NT2/D1 (cell line): ENCODE data around the gene EXOSC5.
"Not testable (repeated sequence)": the region's sequence is repeated elsewhere in the genome, so short reads cannot be mapped to it uniquely, and the experiment has no call there.

Experiments used
- SUZ12 ChIP-seq: IDR thresholded peaks from 2 replicates; pipeline ENCODE4 v1.6.1; 2011; ENCODE audit not compliant: insufficient read length, insufficient read depth; ENCODE audit errors: extremely low read depth
- YY1 ChIP-seq: IDR thresholded peaks from 2 replicates; pipeline ENCODE4 v1.6.1; 2011; ENCODE audit not compliant: insufficient read length, insufficient read depth
- ZNF274 ChIP-seq: IDR thresholded peaks from 2 replicates; pipeline ENCODE4 v1.6.1; 2011; ENCODE audit warnings: mild to moderate bottlenecking, low read depth, low read length

DNA sequence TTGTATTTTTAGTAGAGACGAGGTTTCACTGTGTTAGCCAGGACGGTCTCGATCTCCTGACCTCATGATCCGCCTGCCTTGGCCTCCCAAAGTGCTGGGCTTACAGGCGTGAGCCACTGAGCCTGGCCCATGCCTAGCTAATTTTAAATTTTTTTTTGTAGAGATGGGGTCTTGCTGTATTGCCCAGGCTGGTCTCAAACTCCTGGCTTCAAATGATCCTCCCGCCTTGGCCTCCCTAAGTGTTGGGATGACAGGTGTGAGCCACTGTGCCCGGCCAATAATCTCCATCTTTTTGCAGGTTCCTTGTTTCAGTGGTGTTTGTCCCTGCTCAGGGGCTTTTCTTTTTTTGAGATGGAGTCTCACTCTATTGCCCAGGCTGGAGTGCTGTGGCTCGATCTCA is 15.6 kb downstream of the EXOSC5 start:
- TF ChIP-seq SUZ12, ZNF274, YY1: not testable (repeated sequence)
